HepG2 (cell line): ENCODE measurements around the gene CCT4. TPM values are rescaled to one million over a fixed set of nuclear protein-coding genes. Genes with fewer than 3 reads are reported as not detected.

Experiments
- ARID5B ChIP-seq: IDR thresholded peaks from 2 replicates; pipeline ENCODE4 v1.4.0; 2020; ENCODE audit warnings: mild to moderate bottlenecking, missing genetic modification reagents
- DMTF1 ChIP-seq: sonication (generic); formaldehyde crosslinking; IDR thresholded peaks from 2 replicates; pipeline ENCODE4 v1.4.0; 2020; ENCODE audit warnings: mild to moderate bottlenecking, missing genetic modification reagents
- GABPB1 ChIP-seq: IDR thresholded peaks from 2 replicates; pipeline ENCODE4 v1.6.1; 2016; ENCODE audit warnings: mild to moderate bottlenecking, missing genetic modification reagents, moderate library complexity, missing compliant biosample characterization
- HHEX ChIP-seq: IDR thresholded peaks from 2 replicates; pipeline ENCODE4 v1.6.1; 2016; ENCODE audit warnings: control low read depth
- HNF1B ChIP-seq: sonication (generic); formaldehyde crosslinking; IDR thresholded peaks from 2 replicates; pipeline ENCODE4 v1.5.1; 2020; ENCODE audit warnings: mild to moderate bottlenecking, moderate library complexity, missing genetic modification reagents
- IKZF1 ChIP-seq: fragments of 450-650 bp; IDR thresholded peaks from 2 replicates; pipeline ENCODE4 v1.7.1; 2016
- JUN ChIP-seq: sonication (generic); formaldehyde crosslinking; IDR thresholded peaks from 2 replicates; pipeline ENCODE4 v1.4.0; 2020; ENCODE audit warnings: mild to moderate bottlenecking, missing genetic modification reagents
- KLF16 ChIP-seq, 2 experiments: sonication (generic) in 1 of 2; formaldehyde crosslinking in 1 of 2; IDR thresholded peaks; 2 replicates each; pipeline versions ENCODE4 v1.6.1 to v1.8.0; 2016 to 2023; ENCODE audit warnings: missing genetic modification reagents in 2 of 2, missing compliant biosample characterization in 1 of 2
- POGZ ChIP-seq: sonication (generic); formaldehyde crosslinking; IDR thresholded peaks from 2 replicates; pipeline ENCODE4 v1.4.0; 2020; ENCODE audit warnings: mild to moderate bottlenecking, missing genetic modification reagents
- SPEN ChIP-seq: sonication (generic); formaldehyde crosslinking; IDR thresholded peaks from 2 replicates; pipeline ENCODE4 v1.5.1; 2020; ENCODE audit warnings: low read depth, mild to moderate bottlenecking, missing genetic modification reagents
- TSC22D2 ChIP-seq: sonication (generic); formaldehyde crosslinking; IDR thresholded peaks from 2 replicates; pipeline ENCODE4 v1.5.1; 2020; ENCODE audit warnings: missing genetic modification reagents, mild to moderate bottlenecking, borderline replicate concordance
- ZBTB8A ChIP-seq: sonication (generic); formaldehyde crosslinking; IDR thresholded peaks from 2 replicates; pipeline ENCODE4 v1.4.0; 2020; ENCODE audit warnings: mild to moderate bottlenecking, low read depth, missing genetic modification reagents, borderline replicate concordance
- ZC3H4 ChIP-seq: sonication (generic); formaldehyde crosslinking; IDR thresholded peaks from 2 replicates; pipeline ENCODE4 v1.4.0; 2020; ENCODE audit warnings: missing genetic modification reagents, borderline replicate concordance
- ZFP1 ChIP-seq: IDR thresholded peaks from 2 replicates; pipeline ENCODE4 v1.6.1; 2016
- ZNF20 ChIP-seq: sonication (generic); formaldehyde crosslinking; IDR thresholded peaks from 2 replicates; pipeline ENCODE4 v1.4.0; 2020; ENCODE audit warnings: mild to moderate bottlenecking, moderate library complexity, missing genetic modification reagents
- ZNF343 ChIP-seq: sonication (generic); formaldehyde crosslinking; IDR thresholded peaks from 2 replicates; pipeline ENCODE4 v1.4.0; 2020; ENCODE audit warnings: mild to moderate bottlenecking, missing genetic modification reagents
- ZNF414 ChIP-seq: sonication (generic); formaldehyde crosslinking; IDR thresholded peaks from 2 replicates; pipeline ENCODE4 v1.5.0; 2020; ENCODE audit warnings: missing genetic modification reagents
- ZNF605 ChIP-seq: sonication (generic); formaldehyde crosslinking; IDR thresholded peaks from 2 replicates; pipeline ENCODE4 v1.8.0; 2022; ENCODE audit warnings: mild to moderate bottlenecking, missing genetic modification reagents
- ZSCAN22 ChIP-seq: sonication (generic); formaldehyde crosslinking; IDR thresholded peaks from 2 replicates; pipeline ENCODE4 v1.4.0; 2020; ENCODE audit warnings: mild to moderate bottlenecking, missing genetic modification reagents
- polyA plus RNA-seq, 8 experiments: library from polyadenylated mRNA; depleted of rRNA in 3 of 8; stranded (reverse) in 7 of 8; unstranded in 1 of 8; fragments of >200 nt; fragmentation: Illumina TruSeq in 4 of 8; extraction: Trizol in 4 of 8; gene quantifications; 2 replicates each; pipeline versions ENCODE4 v1.2.1 to v1.2.3, GENCODE V29; 2011 to 2016; ENCODE audit warnings: low read depth in 4 of 8, missing spikeins in 1 of 8, mixed read lengths in 1 of 8; ENCODE audit not compliant: insufficient read depth in 1 of 8
- total RNA-seq, 5 experiments: library from RNA; depleted of rRNA; stranded (reverse); fragments of >200 nt; fragmentation: Illumina TruSeq; extraction: Trizol; gene quantifications; 2 replicates each; pipeline ENCODE4 v1.2.3, GENCODE V29; 2016; ENCODE audit warnings: low read depth in 1 of 5
- TF ChIP-seq, protein P1 (sequence below): sonication (generic); formaldehyde crosslinking; IDR thresholded peaks from 2 replicates; pipeline ENCODE4 v1.4.0; 2020; ENCODE audit warnings: missing genetic modification reagents, borderline replicate concordance

The CCT4 gene
- total and polyA plus RNA-seq, 2 of the 13 experiments (the other 11 are each of a cell fraction or from before 2014, with no cell fraction given): 138 to 340 TPM

GRCh38 chr2:61854564-61855317 lies 33.7 kb downstream of the CCT4 start (continued):
- no peak; the same call in 1 of the 2 replicates for TF ChIP-seq ARID5B (CRISPR knock-in tag)
- no peak for TF ChIP-seq ZFP1
- no peak for TF ChIP-seq ZNF20 (CRISPR knock-in tag)
- no peak for TF ChIP-seq HNF1B (CRISPR knock-in tag)
- 0 out of 2 replicates have a peak, but pooled peaks have one; percentile 26 for TF ChIP-seq ZBTB8A
- peak; percentile 54; the same call in 1 of the 2 replicates for TF ChIP-seq POGZ (CRISPR knock-in tag)
- TF ChIP-seq KLF16 (CRISPR knock-in tag; IDR thresholded peaks at IDR 0.05): peak in 1 of 2 experiments; percentile 32; a peak in 1 of 4 replicates
- peak; percentile 78; the same call in 1 of the 2 replicates for TF ChIP-seq ZC3H4 (CRISPR knock-in tag)
- peak; percentile 37; the same call in 1 of the 2 replicates for TF ChIP-seq JUN
- no peak for TF ChIP-seq ZNF414 (CRISPR knock-in tag)
- TF ChIP-seq HHEX (CRISPR knock-in tag): no peak
- TF ChIP-seq DMTF1 (CRISPR knock-in tag): no peak
- TF ChIP-seq TSC22D2: no peak; the same call in 1 of the 2 replicates
- TF ChIP-seq IKZF1: no peak
- no peak; the same call in 1 of the 2 replicates for TF ChIP-seq ZNF343 (CRISPR knock-in tag)
- TF ChIP-seq ZNF605 (CRISPR knock-in tag): peak; percentile 76; the same call in 1 of the 2 replicates
- TF ChIP-seq, protein P1, sequence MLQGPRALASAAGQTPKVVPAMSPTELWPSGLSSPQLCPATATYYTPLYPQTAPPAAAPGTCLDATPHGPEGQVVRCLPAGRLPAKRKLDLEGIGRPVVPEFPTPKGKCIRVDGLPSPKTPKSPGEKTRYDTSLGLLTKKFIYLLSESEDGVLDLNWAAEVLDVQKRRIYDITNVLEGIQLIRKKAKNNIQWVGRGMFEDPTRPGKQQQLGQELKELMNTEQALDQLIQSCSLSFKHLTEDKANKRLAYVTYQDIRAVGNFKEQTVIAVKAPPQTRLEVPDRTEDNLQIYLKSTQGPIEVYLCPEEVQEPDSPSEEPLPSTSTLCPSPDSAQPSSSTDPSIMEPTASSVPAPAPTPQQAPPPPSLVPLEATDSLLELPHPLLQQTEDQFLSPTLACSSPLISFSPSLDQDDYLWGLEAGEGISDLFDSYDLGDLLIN (CRISPR knock-in tag): peak; percentile 78; the same call in 1 of the 2 replicates
- peak; percentile 15; the same call in 1 of the 2 replicates for TF ChIP-seq GABPB1
- TF ChIP-seq ZSCAN22 (CRISPR knock-in tag): no peak
- peak; percentile 63; the same call in 1 of the 2 replicates for TF ChIP-seq SPEN
